Stimulated activated CD4-positive, alpha-beta T cell treated with anti-CD3 and anti-CD28 coated beads, TNF-alpha, amount 100 ng/mL, for 1 hour (primary cell): ENCODE measurements around the gene GSDMA.

ENCODE experiments used
- DNase-seq, 3 donors: peaks; one replicate each; pipeline ENCODE4 v3.0.0-alpha.2; 2020; ENCODE audit warnings: low read depth in 3 of 3, low spot score in 1 of 3

GSDMA gene

DNA sequence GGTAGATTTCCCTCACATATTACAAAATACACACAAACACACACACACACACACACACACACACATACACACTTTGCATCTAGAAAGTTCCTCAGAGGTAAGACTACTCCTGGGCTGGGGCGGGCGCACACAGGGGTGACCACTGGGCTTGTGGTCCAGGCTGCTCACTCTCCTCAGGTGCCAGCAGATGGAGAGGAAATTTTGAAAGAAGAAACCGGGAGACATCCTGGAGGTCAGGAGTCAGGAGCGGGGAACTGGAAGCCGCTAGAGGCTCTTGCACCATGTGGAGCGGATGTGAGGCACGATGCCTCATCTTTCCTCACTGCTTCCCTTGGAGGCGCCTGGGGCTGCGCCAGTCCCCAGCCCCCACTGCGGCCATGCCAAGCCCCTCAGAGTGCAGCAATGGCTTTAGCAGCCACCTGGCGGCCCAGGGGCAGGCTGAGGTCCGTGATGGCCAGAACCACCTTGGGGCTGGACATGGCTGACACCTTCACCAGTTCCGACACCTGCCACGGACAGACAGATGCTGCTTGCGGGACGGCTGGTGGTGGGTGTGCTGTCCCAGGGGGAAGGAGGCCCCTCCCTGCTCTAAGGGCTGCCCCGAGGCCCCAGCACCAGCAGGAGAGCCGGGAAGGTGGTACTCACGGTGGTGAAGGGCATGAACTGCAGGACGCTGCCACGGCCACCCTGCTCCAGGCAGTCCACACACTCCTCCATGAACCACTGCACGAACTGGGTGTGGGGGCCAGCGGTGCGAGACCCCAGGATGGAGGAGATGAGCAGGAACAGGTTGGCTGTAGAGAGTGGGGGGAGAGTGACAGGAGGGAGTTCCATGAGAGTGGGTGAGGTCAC, 56.6 kb downstream of the GSDMA start:
- no peak for DNase-seq

DNA sequence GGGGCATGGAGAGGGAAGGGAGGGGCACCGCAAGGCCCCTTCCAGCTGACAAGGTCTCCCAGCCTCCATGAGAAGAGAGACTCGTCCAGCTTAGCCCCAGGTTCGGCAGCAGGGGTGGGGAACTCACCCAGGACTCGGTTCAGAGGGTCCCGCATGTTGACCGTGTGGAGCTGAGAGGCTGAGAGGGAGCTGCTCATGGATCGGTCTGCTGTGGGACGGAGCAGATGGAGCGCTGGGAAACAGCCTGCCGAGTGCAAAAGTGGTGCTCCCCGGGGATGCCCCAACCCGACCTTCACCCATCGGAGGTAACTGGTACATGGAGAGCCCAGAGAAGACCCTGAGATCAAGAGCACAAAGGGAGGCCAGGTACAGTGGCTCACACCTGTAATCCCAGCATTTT, 57.3 kb downstream of the GSDMA start:
- DNase-seq = no peak

DNA sequence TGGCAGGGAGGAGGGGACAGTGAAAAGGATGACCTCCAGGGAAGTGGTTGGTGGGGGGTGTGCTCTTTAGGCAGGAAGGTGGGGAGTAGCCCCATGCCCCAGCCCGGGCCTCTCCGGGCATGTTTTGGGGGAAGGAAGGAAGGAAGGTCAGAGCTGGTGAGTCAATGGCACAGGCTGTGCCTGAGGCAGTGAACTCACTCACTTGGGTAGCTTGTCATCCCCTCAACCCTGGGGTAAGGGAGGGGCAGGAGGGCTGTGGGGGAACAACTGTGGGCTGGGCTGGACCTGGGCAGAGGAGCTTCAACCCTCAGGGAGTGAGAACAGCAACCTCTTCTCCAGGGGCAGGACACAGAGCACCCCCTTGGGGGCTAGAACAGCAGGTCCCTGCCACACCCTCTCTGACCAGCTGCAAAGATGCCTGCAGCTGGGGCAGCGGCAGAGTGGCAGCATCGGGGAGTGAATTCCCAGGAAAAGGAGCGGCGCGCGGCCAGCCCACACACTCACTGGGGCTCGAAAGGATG, 58.7 kb downstream of the GSDMA start:
- DNase-seq = no peak

DNA sequence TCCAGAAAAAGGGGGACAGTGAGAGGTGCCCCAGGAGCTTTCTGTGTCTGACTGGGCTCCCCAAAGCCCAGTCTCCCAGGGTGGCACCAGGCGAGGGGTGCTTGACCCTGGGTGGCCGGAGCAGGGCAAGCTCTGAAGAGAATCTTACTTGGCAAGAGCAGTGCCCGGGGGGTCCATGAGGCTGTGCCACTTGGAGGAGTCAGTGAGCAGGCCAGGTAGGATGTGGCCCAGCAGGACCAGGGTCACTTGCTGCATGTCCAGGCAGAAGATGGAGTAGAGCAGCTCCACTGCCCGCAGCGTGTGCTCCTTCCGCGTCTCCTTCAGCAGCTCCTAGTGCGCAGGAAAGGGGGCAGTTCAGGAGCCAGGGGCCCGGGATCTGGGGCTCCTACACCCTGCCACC, 59.7 kb downstream of the GSDMA start:
- no peak for DNase-seq

DNA sequence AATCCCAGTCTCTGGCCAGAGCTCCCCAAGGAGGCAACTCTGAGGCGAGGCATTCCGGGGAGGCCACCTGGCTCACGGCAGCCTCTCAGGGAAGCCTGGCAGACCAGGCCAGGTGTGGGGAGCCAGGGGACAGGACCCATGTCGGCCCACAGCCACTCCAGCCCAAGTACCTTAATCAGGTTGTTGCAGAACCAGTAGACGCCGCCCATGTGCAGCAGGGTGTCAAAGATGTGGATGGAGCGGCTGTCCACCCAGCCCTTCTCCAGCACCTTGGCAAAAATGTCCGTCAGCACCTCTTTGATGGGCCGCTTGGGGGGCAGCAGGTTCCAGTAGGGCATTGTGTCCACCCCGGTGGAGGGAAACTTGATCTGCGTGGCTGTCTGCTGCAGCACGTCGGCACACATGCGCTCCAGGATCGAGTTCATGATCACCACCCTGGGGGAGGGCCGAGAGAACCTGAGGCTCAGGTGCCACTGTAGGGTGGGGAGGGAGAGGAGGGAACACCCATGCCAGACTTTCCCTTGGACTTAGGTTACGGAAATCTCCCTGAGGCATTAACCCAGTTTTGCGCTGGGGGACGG, 60.2 kb downstream of the GSDMA start:
- no peak for DNase-seq

- DNase-seq = no peak
These were observed 60.9 kb downstream of the GSDMA start for GRCh38 chr17:40023590-40024292.

DNA sequence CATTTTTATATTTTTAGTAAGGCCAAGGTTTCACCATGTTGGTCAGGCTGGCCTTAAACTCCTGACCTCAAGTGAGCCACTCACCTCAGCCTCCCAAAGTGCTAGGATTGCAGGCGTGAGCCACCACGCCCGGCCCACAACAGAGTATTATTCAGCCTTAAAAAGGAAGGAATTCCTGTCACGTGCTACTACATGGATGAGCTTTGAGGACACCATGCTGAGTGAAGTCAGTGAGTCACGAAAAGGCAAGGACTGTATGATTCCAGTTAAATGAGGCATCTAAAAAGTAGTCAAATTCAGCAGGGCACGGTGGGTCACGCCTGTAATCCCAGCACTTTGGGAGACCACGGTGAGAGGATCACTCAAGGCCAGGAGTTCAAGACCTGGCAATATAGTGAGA, 62.1 kb downstream of the GSDMA start:
- no peak for DNase-seq

DNA sequence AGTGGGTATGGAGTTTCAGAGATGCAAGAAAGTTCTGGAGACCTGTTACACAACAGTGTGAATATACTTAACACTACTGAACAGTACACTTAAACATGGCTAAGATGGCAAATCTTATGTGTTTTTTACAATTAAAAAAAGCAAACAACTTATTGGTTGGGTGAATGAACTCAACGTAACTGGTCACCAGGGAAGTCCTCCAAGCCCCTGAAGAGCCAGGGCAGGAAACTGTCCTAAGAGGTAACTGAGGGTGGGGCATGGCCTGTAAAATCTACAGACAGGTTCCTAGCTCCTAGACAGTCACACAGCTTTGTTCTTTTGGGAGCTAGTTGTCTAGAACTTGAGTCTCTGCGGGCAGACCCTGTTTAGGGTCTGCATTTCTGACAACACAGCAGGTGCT, 62.8 kb downstream of the GSDMA start:
- no peak for DNase-seq

- DNase-seq = peak in 1 of 3 donors; percentile 18
These were observed 63.4 kb downstream of the GSDMA start for GRCh38 chr17:40025991-40026815.

DNA sequence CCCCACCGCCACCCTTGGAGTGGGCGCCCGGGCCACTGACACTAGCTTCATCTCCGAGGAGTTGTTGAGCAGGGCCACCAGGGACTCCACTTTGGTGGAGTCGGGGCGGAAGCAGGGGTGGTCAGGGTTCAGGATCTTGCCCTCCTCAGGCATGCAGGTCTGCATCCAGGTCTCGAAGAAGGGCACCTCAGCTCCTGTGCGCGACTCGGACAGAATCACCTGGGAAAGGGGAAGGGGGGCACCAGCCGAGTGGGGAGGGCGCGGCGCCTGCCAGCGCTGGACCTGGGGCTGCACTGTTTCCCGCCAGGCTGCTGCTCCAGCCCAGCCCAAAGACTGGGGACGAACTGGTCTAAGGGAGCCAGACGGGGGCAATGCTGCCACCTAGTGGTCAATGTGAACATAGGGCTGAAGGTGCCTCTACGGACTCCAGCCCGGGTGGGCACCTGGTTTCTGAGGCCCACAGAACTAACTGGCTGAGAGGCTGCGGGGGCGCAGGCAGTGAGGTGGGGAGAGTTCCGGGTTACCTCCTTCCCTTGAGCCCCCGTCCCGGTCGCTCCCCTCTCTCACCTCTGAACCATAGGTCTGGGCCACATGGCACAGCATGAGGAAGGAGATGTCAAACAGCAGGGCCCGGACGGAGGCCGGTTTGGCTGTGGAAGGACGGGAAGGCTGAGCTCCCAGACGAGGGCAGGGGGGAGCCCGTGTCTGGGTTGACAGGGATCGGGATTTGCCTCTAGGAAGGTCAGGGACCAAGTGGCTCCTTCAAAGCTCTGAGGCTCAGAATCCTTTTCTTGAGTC, 64.2 kb downstream of the GSDMA start:
- peak; percentile 45 to 54 (median 45) for DNase-seq
